GM12873 (cell line): ENCODE measurements around the gene LRAT.

Experiments
- CTCF ChIP-seq: IDR thresholded peaks from 2 replicates; pipeline ENCODE4 v1.5.1; 2012; ENCODE audit warnings: low read depth, mild to moderate bottlenecking, moderate library complexity, low read length, control low read depth; ENCODE audit not compliant: insufficient read depth; ENCODE audit errors: missing control alignments

Gene LRAT

DNA sequence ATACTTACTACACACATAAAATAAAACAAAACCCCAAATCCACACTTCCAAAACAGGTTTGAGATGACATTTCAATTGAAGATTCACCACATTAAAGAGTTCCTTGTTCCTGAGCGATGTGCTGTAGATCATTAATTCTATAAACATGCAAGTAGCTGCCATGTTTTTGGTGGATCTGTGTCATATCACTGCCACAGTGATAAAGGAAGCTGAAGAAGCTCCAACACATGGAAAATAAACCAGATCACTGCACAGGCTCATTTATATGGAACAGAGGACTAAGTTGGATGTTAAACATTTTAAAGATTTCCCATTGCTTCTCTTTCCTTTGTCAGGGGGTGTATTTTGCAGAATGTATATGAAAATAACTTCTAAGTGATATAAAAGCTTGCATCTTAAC lies 34.5 kb downstream of the LRAT start:
- TF ChIP-seq CTCF: no peak

- peak; percentile 36 for TF ChIP-seq CTCF
Observed at GRCh38 chr4:154779362-154779947, 35.7 kb downstream of the LRAT start.

DNA sequence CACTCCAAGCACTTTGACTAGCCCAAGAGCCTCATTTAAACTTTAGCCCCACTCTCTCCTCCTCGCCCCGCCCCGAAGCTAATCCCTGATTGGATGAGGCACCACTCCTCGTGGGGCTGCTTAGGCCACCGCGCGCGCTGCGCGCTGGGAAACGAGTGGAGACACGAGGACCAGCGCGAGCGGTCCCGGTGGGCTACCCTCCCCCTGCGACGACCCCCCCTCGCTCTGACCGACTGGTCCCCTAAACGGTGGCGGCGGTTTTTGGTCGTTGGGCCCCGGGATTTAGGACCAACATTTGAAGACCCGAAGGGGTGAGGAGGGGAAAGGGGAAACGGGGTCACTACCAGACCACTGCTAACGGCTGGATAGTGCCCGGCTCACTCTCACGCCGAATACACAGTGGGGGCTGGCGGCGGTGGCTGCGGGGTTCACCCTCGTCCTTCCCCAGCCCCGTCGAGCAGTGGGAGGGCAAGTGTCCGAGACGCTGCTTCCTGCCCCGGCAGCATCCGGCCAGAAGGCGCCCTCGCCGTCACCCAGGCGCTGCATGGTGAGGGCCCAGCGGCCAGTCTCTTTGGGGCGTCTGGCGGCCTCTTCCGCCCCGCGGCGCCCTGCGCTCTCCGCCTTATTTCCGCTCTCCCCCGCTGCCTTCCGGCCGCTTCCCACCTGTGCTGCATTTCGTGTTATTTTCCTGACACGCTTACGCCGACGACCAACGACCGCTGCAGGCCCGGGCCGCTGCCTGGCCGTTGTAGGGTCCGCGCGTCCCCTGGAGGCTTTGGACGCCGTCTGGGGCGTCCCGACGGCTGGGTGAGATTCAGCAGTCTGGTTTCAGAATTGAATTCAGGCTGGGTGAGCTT lies 37.6 kb downstream of the LRAT start, which contains the start of gene RBM46:
Gene RBM46 (plus strand): TSS at position 147 of the 857 bp plus-strand sequence. CDS start 15,481 bp downstream, outside the sequence.
- no peak for TF ChIP-seq CTCF

- TF ChIP-seq CTCF: no peak
Observed at GRCh38 chr4:154781983-154782293, 38.1 kb downstream of the LRAT start.
